Amniotic stem cell (primary cell): Measurements from ENCODE around the gene PPT1.
A peak's percentile ranks its signal among the peaks of the same experiment; 100 is the strongest.
"Not testable (repeated sequence)": the region's sequence is repeated elsewhere in the genome, so short reads cannot be mapped to it uniquely, and the experiment has no call there.

ENCODE experiments used
- DNase-seq: peaks from one replicate; lab custom pipeline; 2025; lab: John Stamatoyannopoulos, UW

Gene PPT1

DNA sequence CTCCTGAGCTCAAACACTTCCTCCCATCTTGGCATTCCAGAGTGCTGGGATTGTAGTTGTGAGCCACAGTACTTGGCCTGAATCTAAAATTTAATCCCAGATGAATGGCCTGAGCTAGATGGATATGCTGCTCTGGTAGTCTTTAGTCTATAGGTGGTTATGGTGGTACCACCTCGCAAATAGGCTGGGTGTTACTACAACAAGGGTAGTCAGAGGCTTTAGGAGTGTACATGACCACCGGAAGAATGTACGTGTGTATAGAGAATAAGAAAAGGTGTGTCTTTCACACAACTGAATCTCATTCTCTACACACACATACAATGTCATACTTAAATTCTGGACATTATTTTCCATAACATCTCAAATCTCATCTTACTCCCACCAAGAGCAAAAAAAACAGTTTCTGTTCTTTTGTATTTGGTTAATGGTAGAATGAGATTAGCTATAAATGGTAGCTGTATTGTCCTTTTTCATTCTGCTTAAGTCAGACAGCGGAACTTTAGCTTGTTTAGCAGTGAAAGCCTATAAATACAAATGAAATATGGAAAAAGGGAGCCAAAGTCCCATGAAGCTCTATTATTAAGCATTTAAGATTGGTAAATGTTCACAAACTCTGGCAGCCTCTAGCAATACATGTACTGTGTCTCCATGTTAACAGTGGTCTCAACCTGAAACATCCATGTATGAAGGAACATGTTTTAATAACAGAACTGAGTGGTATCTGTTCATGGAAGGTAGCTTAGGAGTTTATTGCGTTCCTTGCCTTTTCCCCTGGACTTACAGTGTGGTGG is 40.3 kb downstream of the PPT1 start:
- no peak for DNase-seq

DNA sequence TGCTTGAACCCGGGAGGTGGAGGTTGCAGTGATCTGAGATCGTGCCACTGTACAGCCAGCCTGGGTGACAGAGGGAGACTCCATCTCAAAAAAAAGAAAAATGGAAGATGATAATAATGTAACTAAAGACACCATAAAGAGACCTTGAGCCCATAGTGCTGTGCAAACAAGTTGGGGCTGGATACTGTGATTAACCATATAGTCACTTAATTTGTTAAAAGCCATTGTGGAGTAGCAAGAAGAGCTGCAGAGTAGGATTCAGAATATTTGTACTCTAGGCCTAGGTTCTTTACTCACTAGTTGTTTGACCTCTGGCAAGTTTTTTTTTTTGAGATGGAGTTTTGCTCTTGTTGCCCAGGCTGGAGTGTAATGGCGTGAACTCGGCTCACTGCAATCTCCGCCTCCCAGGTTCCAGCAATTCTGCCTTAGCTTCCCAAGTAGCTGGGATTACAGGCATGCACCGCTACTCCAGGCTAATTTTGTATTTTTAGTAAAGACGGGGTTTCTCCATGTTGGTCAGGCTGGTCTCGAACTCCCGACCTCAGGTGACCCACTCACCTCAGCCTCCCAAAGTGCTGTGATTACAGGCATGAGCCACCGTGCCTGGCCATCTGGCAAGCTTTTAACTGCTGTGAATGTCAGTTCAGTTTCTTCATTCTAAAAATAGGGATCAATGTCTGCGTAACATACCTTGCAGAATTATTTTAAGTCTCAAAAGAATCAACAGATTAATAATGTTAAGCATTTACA is 43.7 kb downstream of the PPT1 start:
- DNase-seq, result no peak

DNA sequence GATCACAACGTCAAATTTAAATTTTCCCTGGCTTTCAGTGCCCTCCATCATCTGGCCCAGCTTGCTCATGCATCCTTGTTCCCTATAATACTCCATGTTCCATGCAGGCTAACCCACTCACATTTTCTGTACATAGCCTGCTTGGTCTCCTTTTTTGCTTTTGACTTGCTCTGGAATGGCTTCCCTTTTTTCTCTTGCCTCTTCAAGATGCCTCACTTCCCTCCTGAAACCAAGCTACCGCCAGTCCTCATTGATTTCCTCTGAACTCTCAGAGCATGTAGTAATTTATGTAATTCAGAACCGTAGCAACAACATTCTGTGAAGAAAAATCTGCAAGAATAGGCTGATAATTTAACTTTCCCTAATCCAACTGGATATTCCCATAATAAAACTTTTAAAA is 46.2 kb downstream of the PPT1 start:
- DNase-seq, result no peak

DNA sequence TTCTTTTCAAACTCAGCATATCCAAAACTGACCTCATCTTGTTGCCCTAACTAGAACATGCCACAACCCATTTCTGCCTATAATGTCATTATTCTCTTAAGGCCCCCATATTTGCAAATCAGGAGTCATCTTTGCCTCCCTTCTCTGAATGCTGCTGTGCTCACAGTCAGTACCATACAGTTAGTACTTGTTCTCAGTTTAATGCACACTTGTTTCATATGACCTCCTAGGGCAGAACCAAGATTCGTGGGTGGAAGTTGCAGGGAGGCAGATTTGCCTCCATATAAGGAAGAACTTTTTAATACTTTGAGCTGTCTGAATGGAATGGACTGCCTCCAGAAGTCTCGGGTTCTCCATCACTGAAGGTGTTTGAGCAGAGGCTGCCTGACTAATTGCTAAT is 47.3 kb downstream of the PPT1 start:
- no peak for DNase-seq

DNA sequence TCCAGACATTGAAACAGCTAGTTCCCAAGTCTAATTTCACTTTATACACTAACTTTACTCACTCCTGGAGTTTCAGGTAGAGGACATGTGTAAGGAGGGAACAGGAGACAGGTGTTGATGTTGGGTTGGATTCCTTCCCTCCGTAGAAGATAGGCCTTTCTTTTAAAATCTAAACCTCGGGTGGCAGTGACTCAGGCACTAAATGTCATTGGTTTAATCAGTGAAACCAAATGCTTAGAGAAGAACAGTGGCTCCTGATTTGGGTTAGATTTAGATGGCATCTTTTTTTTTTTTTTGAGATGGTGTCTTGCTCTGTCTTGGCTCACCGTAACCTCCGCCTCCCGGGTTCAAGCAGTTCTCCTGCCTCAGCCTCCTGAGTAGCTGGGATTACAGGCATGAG is 49.3 kb downstream of the PPT1 start:
- no peak for DNase-seq

DNA sequence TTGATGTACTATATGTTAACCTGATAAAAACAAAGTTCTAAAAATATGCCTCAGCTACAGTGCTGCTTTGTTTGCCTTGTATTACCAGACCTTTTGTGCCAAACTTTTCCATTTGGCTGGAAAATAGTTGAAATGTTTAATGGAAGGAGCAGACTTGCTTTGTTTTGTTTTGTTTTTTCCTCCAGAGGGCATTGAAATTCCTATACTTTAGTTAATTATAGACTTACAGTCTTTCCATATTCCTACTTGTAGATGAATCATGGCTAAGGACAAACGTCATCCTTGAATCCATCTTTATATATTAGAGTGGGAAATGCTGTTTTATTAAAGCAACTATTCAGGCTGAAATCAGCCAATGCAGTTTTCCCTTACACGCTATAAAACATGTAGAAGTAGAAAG is 49.8 kb downstream of the PPT1 start:
- no peak for DNase-seq

DNA sequence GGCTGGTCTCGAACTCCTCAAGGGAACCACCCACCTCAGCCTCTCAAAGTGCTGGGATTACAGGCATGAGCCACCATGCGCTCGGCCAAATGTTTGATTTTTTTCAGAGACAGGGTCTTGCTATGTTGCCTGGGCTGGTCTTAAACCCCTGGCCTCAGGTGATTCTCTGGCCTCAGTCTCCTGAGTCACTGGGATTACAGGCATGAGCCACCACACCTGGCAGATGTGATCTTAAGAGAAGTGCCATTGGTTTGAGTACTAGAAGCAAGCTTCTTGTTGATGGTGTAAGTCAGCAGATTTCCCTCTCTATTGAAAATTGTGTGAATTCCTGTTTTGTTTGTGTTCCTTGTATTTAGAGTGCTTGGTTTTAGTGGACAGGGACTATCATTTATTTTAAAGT is 51.3 kb downstream of the PPT1 start:
- no peak for DNase-seq

DNA sequence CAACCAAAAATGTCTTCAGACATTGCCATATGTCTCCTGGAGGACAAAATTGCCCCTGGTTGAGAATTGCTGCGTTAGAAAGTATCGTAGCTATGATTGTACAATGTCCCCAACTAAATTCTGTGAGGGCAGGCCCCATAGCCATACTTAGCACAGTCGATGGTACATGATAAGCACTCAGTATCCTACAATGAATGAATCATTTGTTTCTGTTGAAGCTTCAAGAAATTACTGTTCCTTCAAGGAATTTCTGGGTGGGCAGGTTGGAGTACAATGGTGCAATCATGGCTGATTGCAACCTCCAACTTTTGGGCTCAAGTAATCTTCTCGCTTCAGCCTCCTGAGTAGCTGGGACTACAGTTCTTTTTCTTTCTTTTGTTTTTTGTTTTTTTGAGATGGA is 51.9 kb downstream of the PPT1 start:
- no peak for DNase-seq

DNA sequence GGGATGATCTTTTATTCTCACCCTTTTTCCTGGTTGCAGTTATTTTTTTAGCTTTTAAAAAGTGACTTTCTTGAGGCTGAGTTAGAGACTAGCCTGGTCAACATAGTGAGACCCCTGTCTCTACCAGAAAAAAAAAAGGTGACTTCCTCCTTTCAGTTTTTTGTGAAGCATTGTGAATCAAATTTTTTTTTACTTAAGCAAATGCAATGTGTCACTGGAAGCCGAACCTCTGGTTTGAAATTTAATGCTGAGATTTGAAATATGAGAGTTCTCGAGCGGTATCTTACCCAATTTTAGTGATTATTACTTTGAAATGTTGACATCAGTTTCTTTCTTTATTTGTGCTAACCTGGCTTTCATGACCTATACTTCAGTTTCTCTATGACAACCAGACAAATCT is 52.9 kb downstream of the PPT1 start:
- DNase-seq, result no peak

DNA sequence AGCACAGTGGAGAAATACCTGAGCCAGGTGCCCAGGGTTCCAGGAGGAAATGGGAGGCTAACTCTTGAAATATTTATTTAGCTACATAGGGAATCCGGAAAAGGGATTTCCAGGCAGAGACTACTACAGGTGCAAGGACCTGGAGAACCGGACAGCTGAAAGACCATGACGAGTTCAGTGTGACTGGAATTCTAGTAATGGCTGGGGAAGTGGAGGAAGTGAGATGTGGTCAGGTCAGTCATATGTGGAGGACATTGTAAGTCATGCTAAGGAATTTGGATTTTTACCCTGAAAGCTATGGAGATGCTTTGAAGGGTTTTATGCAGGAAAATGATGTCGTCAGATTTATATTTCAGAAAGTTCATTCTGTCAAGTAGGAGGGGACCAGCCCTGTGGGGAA is 54.7 kb downstream of the PPT1 start:
- no peak for DNase-seq

DNA sequence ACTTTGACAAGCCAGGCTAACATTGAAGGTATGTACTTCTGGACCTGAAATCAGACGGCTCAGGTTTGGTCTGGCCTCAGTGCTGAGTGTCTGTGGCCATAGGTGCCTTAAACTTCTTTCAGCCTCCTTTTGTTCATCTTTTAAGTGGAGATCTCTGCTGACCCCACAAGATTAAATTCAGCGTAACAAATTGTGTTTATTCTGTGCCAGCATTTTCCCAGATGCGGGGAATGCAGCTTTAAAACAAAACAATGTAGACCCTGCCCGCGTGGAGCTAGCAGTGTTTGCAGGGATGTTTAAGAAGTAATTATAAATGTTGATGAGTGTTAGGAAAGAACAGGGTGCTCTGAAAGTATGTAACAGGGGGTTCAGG is 55.6 kb downstream of the PPT1 start:
- no peak for DNase-seq

DNA sequence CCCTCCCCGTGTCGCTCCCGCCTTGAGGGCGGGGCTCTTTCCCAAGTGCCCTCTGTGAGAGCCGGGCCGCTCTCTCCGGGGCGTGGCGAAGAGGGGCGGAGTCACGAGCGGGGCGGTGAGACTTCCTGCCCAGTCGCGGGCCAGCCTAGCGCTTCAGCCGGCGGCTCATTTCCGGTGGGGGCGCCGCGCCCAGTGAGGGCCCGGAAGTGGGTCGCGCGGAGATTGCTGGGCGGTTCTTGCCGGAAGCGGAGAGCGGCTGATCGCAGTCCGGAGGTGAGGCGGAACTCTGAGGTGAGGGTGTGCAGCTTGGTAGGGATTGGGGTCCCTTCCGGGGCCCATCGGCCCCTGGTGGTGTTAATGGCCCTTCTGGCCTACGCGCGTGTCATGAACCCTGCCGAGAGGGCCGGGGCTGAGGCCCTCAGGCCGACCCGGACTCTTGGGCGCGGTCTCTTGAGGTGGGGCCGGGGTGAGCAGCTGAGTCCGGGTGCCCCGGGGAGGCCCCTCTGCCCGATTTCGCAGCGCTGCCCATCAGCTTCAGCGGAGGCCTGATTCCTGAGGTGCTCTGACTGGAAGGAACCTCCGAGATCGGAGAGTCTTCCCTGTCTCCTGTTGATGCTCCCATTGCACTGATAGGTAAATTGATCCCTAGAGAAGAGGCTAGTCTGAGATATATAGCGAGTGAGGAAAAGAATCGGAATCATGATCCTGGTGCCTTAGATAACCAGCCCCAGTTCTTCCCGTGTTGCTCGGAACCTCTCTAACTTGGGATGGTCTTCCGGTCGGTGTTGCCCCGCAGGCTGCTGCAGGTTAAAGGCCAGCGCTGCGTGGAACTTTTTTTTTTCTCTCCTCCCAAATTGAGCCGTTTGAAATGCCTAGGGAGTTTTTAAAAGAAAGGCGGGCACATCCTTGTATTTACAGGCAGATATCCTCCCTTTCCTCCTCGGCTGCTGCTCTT is 56.3 kb downstream of the PPT1 start, which contains the start of gene CAP1:
Gene CAP1, plus strand, starts transcription at position 219 of the 955 bp plus-strand sequence. CDS start 18,618 bp downstream, outside the sequence.
- DNase-seq, result peak; percentile 98

DNA sequence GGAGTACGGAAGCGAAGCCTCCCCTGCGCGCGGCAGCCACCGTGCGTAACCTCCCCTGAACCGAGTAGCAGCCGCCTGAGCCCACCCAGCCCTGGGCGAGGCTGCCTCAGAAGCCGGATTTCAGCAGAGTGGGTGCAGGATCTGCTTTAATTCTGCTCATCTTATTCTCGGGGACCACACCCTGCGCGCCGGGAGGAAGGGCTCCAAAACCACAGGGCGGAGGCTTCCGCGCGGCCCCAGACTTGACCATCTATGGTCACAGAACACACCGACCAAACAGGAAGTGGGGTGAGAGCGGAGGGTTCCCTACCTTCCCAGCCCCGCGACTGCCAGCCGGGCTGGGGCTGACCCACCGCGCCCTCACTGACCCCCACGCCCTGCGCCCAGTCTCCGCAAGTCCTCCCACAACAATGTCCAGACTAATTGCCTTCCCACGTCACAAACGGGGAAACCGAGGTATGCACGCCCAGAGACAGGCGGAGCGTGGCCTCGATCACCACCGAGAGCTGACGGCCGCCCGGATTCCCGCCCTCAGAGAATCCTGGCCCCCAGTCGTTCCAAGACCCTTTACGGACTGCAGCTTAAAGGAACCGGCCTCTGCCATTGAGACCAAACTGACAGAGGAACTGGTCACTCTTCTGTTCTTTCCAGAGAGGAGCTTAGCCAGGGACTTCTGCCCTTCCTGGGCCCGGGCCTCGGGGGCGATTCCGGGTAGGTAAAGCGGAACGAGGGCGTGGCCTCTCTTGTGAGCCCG is 57.1 kb downstream of the PPT1 start:
- peak; percentile 61 for DNase-seq

DNA sequence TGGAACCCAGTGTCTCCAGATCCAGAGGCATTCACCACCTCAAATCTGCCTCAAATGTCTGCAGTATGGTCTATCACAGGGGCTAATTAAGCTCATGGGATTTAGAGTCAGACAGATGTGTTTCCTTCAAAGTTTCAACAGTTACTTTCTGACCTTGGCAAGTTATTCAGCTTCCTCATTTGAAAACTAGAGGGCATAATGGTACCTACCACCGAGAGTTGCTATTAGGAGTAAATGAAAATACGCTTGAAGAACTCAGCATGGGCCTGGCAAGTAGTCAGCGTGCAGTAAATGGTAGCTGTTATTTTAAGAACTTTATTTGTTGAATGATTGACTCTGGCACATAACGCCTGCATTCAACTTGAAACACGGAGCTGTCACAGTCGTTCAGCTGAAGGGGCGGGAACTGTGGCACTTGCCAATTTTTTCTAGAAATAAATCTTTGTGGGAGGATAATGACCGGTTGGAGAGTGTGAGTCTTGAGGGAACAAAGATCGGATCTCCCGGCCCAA is 57.8 kb downstream of the PPT1 start:
- DNase-seq, result peak; percentile 61

DNA sequence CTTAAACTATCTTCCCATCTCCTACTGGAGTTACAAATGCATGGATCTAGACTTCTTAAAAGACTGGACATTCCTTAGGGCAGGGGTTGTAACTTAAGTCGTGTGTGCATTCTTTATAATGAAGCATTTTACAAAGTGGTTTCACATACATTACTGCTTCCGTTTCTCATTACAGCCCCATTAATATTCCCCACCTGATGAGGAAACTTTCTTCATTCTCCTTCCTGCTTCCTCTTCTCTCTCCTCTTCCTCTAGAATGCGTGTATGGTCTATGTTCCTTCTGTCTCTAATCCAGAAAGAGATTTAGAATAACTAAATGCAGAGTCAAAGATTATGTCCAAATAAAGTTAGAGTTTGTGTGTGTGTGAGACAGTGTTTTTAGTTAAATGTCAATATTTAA is 58.4 kb downstream of the PPT1 start:
- DNase-seq, result no peak

DNA sequence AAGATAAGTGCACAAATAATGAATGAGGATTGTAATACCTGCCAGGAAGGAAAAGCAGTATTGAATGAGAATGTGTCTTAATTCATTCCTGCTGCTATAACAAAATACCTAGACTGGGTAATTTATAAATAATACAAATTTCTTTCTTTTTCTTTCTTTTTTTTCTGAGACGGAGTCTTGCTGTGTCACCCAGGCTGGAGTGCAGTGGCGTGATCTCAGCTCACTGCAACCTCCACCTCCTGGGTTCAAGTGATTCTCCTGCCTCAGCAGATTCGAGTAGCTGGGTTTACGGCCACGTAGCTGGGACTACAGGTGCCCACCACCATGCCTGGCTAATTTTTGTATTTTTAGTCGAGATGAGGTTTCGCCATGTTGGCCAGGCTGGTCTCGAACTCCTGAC is 59.8 kb downstream of the PPT1 start:
- not testable (repeated sequence) for DNase-seq

DNA sequence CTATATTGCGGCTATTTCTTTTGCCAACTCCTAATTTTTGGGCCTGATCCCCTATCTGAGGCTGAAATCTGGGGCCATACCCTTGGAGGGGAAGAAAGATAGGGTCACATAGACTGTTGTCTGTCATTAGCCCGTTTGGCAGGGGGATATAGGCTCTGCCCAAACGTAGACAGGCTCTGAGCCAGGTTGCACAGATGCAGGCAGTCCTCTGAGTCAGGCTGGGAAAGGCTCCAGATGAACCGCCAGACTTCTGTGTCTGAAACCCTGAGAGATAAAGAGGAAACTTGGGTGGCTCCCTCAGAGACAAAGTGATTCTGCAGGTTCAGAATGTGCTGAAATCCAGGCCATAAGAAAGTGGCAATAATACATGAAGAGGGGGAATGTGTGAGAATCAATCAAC is 60.5 kb downstream of the PPT1 start:
- DNase-seq, result peak; percentile 62

DNA sequence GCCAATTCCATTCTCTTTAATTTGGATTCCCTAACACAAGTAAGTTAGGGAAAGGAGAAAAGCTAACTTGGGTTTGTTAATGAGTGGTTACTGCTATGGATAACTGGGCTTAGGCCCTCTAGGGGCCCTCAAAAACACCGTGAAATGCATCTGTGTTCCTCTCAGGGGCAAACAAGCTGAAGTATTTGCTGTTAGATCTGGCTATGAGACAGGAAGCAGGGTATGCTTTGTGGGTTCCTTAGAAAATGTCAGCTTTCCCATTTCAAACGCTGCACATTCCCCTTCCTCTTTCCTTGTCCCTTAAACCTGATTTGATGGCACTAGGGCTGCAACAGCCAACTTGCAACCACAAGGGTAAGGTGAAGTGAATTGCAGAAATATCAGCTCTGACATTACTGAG is 62.2 kb downstream of the PPT1 start:
- DNase-seq, result no peak

DNA sequence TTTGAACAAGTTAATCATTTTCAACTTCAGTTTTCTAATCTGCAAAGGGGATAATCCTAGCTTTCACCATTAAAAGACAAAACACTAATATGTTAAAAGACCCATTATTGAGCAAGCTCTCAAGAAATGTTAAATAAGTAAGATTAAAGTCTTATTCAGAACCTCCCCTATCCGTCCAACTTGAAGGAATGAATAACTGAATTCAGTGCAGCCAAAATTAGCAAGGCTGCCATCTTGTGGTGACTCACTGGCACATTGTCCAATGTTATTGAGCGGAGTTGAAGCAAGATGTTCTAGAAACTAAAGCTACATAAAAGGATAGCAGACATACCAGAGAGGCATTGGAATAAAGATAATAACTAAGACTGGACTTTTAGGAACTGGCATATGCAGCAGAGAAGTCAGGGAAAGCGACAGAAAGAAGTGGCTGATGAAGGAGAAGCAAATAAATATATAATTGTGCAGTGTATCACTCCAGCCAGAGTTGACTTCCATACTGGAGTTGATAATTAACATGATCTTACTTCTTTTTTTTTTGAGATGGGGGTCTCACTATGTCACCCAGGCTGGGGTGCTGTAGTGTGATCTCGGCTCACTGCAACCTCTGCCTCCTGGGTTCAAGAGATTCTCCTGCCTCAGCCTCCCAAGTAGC is 64.7 kb downstream of the PPT1 start:
- peak; percentile 34 for DNase-seq

DNA sequence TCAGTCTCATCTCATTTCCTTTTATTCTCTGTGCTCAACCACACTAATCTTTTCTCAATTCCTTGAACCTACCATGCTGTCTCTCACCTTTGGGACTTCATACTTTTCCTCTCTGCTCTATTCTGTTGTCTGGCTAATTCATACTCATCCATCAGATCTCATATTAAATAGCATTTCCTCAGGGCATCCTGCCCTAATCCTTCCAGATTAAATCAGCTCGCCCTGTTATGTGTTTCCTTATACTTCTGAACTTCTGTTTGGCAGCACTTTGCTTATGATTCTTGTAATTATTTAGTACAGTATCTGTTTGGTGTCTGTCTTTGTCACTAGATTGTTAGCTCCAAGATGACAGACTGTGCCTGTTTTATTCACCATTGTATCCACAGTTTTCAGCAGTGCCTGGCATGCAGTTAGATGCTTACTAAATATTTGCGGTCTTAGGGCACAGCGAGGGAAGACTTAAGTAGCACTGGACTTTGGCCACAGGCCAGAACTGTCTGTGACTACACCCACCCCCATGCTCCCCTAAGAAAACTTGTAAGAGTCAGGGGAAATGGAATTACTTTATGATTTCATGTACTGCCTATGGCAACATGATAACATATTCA is 66.4 kb downstream of the PPT1 start:
- DNase-seq, result no peak
